Upper lobe of left lung (tissue), 6 donors: ENCODE data around the gene UIMC1. TPM values are rescaled to one million over a fixed set of nuclear protein-coding genes. Genes with fewer than 3 reads are reported as not detected.

ENCODE experiments used
- ATAC-seq, 2 donors: fragments of 200-7000 bp; cut with Tn5 transposase; one replicate each; pipeline ENCODE4 v1.9.1; 2022; ENCODE audit warnings: mild to moderate bottlenecking in 2 of 2, moderate library complexity in 2 of 2; ENCODE audit not compliant: low FRiP score in 2 of 2
- DNase-seq, 2 donors: peaks; one replicate each; pipeline ENCODE4 v3.0.0-alpha.2; 2019 to 2020
- H3K27ac ChIP-seq, 4 donors: fragments of 200-600 bp; sonication (generic); one replicate each; pipeline ENCODE4 v1.5.1; 2016 to 2019
- H3K27me3 ChIP-seq, 4 donors: fragments of 200-600 bp; sonication (generic); one replicate each; pipeline ENCODE4 v1.5.1; 2017 to 2019
- H3K36me3 ChIP-seq, 4 donors: fragments of 200-600 bp; sonication (generic); one replicate each; pipeline ENCODE4 v1.5.1; 2016 to 2019
- H3K4me1 ChIP-seq, 4 donors: fragments of 200-600 bp; sonication (generic); one replicate each; pipeline ENCODE4 v1.5.1; 2018 to 2019
- H3K4me3 ChIP-seq, 4 donors: fragments of 200-600 bp; sonication (generic); one replicate each; pipeline ENCODE4 v1.5.1; 2017 to 2019; ENCODE audit warnings: mild to moderate bottlenecking in 2 of 4, moderate library complexity in 1 of 4
- H3K9me3 ChIP-seq, 4 donors: fragments of 200-600 bp; sonication (generic); one replicate each; pipeline ENCODE4 v1.5.1; 2018 to 2019
- CTCF ChIP-seq, 6 experiments: fragments of 450-650 bp in 4 of 6; fragments of 200-600 bp in 2 of 6; sonication (generic) in 2 of 6; IDR thresholded peaks; one replicate each; pipeline ENCODE4 v1.5.1; 2016 to 2019; ENCODE audit warnings: antibody characterized with exemption in 6 of 6
- EP300 ChIP-seq, 4 donors: sonication (generic); formaldehyde crosslinking; IDR thresholded peaks; one replicate each; pipeline ENCODE4 v1.5.1; 2017; ENCODE audit warnings: antibody characterized with exemption in 4 of 4, control low read depth in 2 of 4
- POLR2A ChIP-seq, 4 donors: fragments of 450-650 bp; IDR thresholded peaks; one replicate each; pipeline ENCODE4 v1.5.1; 2016 to 2017; ENCODE audit warnings: antibody characterized with exemption in 4 of 4, mild to moderate bottlenecking in 2 of 4
- POLR2AphosphoS5 ChIP-seq, 2 donors: sonication (generic); formaldehyde crosslinking; IDR thresholded peaks; one replicate each; pipeline ENCODE4 v1.5.1; 2017; ENCODE audit warnings: antibody characterized with exemption in 2 of 2
- WGBS, 2 donors: methylation state at CpG; one replicate each; pipeline ENCODE4 v1.1.5; 2017 to 2018; 5-methylcytosine and 5-hydroxymethylcytosine counted together
- total RNA-seq, 6 donors: library from RNA; depleted of rRNA in 4 of 6; stranded (reverse); fragments of >200 nt in 4 of 6; gene quantifications; one replicate each; pipeline versions ENCODE4 v1.1.0 to v1.2.1, GENCODE V29; 2016 to 2021
- donor health status: DM: no; HTN: no; CAD: no; lungs with moderate emphysema.
- donor health status: DM: no; HTN: yes; CAD: no; lungs with severe emphysema.

The UIMC1 gene
- total RNA-seq, 6 donors from 2014 or later, result 26.7 to 87.0 (median 37.9) TPM

- Histone ChIP-seq H3K27me3 (no peaks in the 10 kb centered on the region), H3K27ac (peak overlapping the region; percentile 56 to 83 (median 60)), H3K36me3 (no peaks in the 10 kb centered on the region), H3K4me1 (peaks cover 23 to 36% (median 31%) of the 10 kb centered on the region in 4 donors), H3K4me3 (no peak overlapping the region), H3K9me3 (no peaks in the 10 kb centered on the region)
- WGBS, 2 donors, result 56 to 75% methylated on average over 1 to 4 of the region's 4 CpGs
- DNase-seq (no peak), ATAC-seq (no peak)
- TF ChIP-seq EP300 (IDR thresholded peaks at IDR 0.05) (no peak), POLR2A (IDR thresholded peaks at IDR 0.05) (no peak), POLR2AphosphoS5 (IDR thresholded peaks at IDR 0.05) (no peak), CTCF (IDR thresholded peaks at IDR 0.05) (no peak)
Observed at GRCh38 chr5:176895831-176896230, 110.7 kb downstream of the UIMC1 start.

- no peak for TF ChIP-seq EP300 (IDR thresholded peaks at IDR 0.05)
- TF ChIP-seq POLR2AphosphoS5 (IDR thresholded peaks at IDR 0.05), result no peak
- no peak for TF ChIP-seq POLR2A (IDR thresholded peaks at IDR 0.05)
- no peak for TF ChIP-seq CTCF (IDR thresholded peaks at IDR 0.05)
- Histone ChIP-seq H3K4me3 (no peak overlapping the region), H3K36me3 (no peaks in the 10 kb centered on the region), H3K27me3 (no peaks in the 10 kb centered on the region), H3K9me3 (no peaks in the 10 kb centered on the region), H3K27ac (peak overlapping the region in 2 of 4 donors; percentile 30 to 83), H3K4me1 (peaks cover 8 to 21% (median 15%) of the 10 kb centered on the region in 4 donors)
- 79 to 88% methylated on average over 6 of the region's 6 CpGs for WGBS, 2 donors
- ATAC-seq (no peak), DNase-seq (peak in 1 of 2 donors; percentile 16)
Observed at GRCh38 chr5:176894298-176894697, 112.3 kb downstream of the UIMC1 start.

- Histone ChIP-seq H3K4me3 (no peak overlapping the region), H3K27ac (no peak overlapping the region), H3K4me1 (peaks cover 0 to 10% (median 5%) of the 10 kb centered on the region in 4 donors), H3K36me3 (peaks cover 0 to 8% (median 0%) of the 10 kb centered on the region in 4 donors), H3K9me3 (no peaks in the 10 kb centered on the region), H3K27me3 (no peaks in the 10 kb centered on the region)
- no peak for TF ChIP-seq POLR2A (IDR thresholded peaks at IDR 0.05)
- TF ChIP-seq CTCF (IDR thresholded peaks at IDR 0.05), result no peak
- TF ChIP-seq POLR2AphosphoS5 (IDR thresholded peaks at IDR 0.05), result no peak
- no peak for TF ChIP-seq EP300 (IDR thresholded peaks at IDR 0.05)
- ATAC-seq (no peak), DNase-seq (no peak)
- 81 to 83% methylated on average over 3 of the region's 3 CpGs for WGBS, 2 donors
Observed at GRCh38 chr5:176892663-176893062, 113.9 kb downstream of the UIMC1 start.

- Histone ChIP-seq H3K4me1 (peaks cover 0 to 10% (median 3%) of the 10 kb centered on the region in 4 donors), H3K27ac (peak overlapping the region in 1 of 4 donors; percentile 12), H3K4me3 (no peak overlapping the region), H3K27me3 (no peaks in the 10 kb centered on the region), H3K9me3 (no peaks in the 10 kb centered on the region), H3K36me3 (peaks cover 0 to 8% (median 0%) of the 10 kb centered on the region in 4 donors)
- 63 to 76% methylated on average over 5 to 9 of the region's 9 CpGs for WGBS, 2 donors
- DNase-seq, result peak in 1 of 2 donors; percentile 12
- TF ChIP-seq EP300 (IDR thresholded peaks at IDR 0.05) (no peak), POLR2A (IDR thresholded peaks at IDR 0.05) (no peak), POLR2AphosphoS5 (IDR thresholded peaks at IDR 0.05) (no peak), CTCF (IDR thresholded peaks at IDR 0.05) (no peak)
- no peak for ATAC-seq
Observed at GRCh38 chr5:176891331-176891958, 115.1 kb downstream of the UIMC1 start.
